Measurements from ENCODE around the gene ST6GALNAC6.

- TF ChIP-seq, protein P1, sequence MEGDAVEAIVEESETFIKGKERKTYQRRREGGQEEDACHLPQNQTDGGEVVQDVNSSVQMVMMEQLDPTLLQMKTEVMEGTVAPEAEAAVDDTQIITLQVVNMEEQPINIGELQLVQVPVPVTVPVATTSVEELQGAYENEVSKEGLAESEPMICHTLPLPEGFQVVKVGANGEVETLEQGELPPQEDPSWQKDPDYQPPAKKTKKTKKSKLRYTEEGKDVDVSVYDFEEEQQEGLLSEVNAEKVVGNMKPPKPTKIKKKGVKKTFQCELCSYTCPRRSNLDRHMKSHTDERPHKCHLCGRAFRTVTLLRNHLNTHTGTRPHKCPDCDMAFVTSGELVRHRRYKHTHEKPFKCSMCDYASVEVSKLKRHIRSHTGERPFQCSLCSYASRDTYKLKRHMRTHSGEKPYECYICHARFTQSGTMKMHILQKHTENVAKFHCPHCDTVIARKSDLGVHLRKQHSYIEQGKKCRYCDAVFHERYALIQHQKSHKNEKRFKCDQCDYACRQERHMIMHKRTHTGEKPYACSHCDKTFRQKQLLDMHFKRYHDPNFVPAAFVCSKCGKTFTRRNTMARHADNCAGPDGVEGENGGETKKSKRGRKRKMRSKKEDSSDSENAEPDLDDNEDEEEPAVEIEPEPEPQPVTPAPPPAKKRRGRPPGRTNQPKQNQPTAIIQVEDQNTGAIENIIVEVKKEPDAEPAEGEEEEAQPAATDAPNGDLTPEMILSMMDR (IDR thresholded peaks at IDR 0.05) = no peak
- no peak for TF ChIP-seq ZFX (IDR thresholded peaks at IDR 0.05; ENCODE audit: borderline replicate concordance)
These were observed 26.8 kb upstream of the ST6GALNAC6 start for GRCh38 chr9:127925959-127926905.

Data from 22Rv1 (cell line).